Lung (tissue), 12 donors: Measurements from ENCODE around the gene FLYWCH1. TPM values are rescaled to one million over a fixed set of nuclear protein-coding genes. Genes with fewer than 3 reads are reported as not detected.

Experiments used
- ATAC-seq: fragments of 200-7000 bp; cut with Tn5 transposase; one replicate; pipeline ENCODE4 v1.9.1; 2020; ENCODE audit warnings: moderate number of reproducible peaks; ENCODE audit not compliant: insufficient read depth, low FRiP score
- DNase-seq, 3 donors: peaks; one replicate each; pipeline ENCODE4 v3.0.0-alpha.2; 2013 to 2017
- H3K27ac ChIP-seq, 2 donors: one replicate each; pipeline ENCODE4 v1.5.1; 2013; ENCODE audit warnings: mild to moderate bottlenecking in 2 of 2, moderate library complexity in 2 of 2, control low read depth in 1 of 2, inconsistent platforms in 1 of 2, low read depth in 1 of 2, low read length in 1 of 2
- H3K27me3 ChIP-seq, 3 donors: one replicate each; pipeline ENCODE4 v1.5.1; 2013; ENCODE audit warnings: low read length in 2 of 3; ENCODE audit not compliant: control insufficient read depth in 3 of 3, insufficient read depth in 3 of 3
- H3K36me3 ChIP-seq, 4 donors: one replicate each; pipeline ENCODE4 v1.5.1; 2013; ENCODE audit warnings: low read length in 4 of 4, mild to moderate bottlenecking in 1 of 4, moderate library complexity in 1 of 4; ENCODE audit not compliant: control insufficient read depth in 4 of 4, insufficient read depth in 4 of 4
- H3K4me1 ChIP-seq, 5 donors: one replicate each; pipeline ENCODE4 v1.5.1; 2013; ENCODE audit warnings: low read length in 5 of 5, mild to moderate bottlenecking in 2 of 5, moderate library complexity in 1 of 5; ENCODE audit not compliant: control insufficient read depth in 5 of 5, insufficient read depth in 5 of 5
- H3K4me3 ChIP-seq: one replicate; pipeline ENCODE4 v1.5.1; 2013; ENCODE audit warnings: mild to moderate bottlenecking, control low read depth, moderate library complexity
- H3K9ac ChIP-seq, 2 donors: one replicate each; pipeline ENCODE4 v1.5.1; 2013; ENCODE audit warnings: low read length in 2 of 2, control low read depth in 1 of 2; ENCODE audit not compliant: insufficient read depth in 1 of 2
- H3K9me3 ChIP-seq, 4 donors: one replicate each; pipeline ENCODE4 v1.5.1; 2013; ENCODE audit warnings: low read length in 3 of 4, mild to moderate bottlenecking in 1 of 4, moderate library complexity in 1 of 4; ENCODE audit not compliant: control insufficient read depth in 4 of 4, insufficient read depth in 3 of 4
- CTCF ChIP-seq: IDR thresholded peaks from 2 replicates; pipeline ENCODE4 v1.5.1; 2012; ENCODE audit warnings: mild to moderate bottlenecking; ENCODE audit errors: control extremely low read depth, extremely low read depth
- WGBS, 2 donors: extraction: QIAGEN DNeasy Blood & Tissue Kit; methylation state at CpG; one replicate each; pipeline ENCODE4 v1.1.7; 2013; 5-methylcytosine and 5-hydroxymethylcytosine counted together
- polyA plus RNA-seq, 2 donors: library from polyadenylated mRNA; stranded (reverse); fragments of 200-250 nt; gene quantifications; one replicate each; pipeline ENCODE4 v1.2.1, GENCODE V29; 2013
- total RNA-seq, 2 donors: library from RNA; depleted of rRNA in 1 of 2; stranded (reverse); fragments of >200 nt in 1 of 2; gene quantifications; one replicate each; pipeline ENCODE4 v1.2.1, GENCODE V29; 2014 to 2021
- donor health status: control.
- donor health status: control.
- donor health status: Bipolar disorder and iron deficiency.
- donor health status: healthy.
- donor health status: DM: yes; HTN: yes; CAD: no.

Gene FLYWCH1
- total and polyA plus RNA-seq, 4 donors = 13.3 to 34.3 (median 21.4) TPM

- Histone ChIP-seq H3K9ac (no peak overlapping the region), H3K4me1 (peaks cover 0 to 11% (median 7%) of the 10 kb centered on the region in 5 donors), H3K27ac (no peak overlapping the region), H3K4me3 (no peak overlapping the region), H3K36me3 (peaks cover 0 to 12% (median 7%) of the 10 kb centered on the region in 4 donors), H3K9me3 (no peaks in the 10 kb centered on the region), H3K27me3 (no peaks in the 10 kb centered on the region)
- ATAC-seq (no peak), DNase-seq (no peak)
- WGBS, 2 donors = 90 to 92% methylated on average over 7 of the region's 7 CpGs
- no peak for TF ChIP-seq CTCF
Measured at GRCh38 chr16:2913603-2914002, 1.9 kb downstream of the FLYWCH1 start.

GRCh38 chr16:2914233-2914632, 2.5 kb downstream of the FLYWCH1 start:
- DNase-seq (no peak), ATAC-seq (no peak)
- no peaks in the 10 kb centered on the region for H3K27me3 ChIP-seq
- H3K27ac ChIP-seq = no peak overlapping the region
- H3K36me3 ChIP-seq = peaks cover 0 to 12% (median 7%) of the 10 kb centered on the region in 4 donors
- H3K9ac ChIP-seq = no peak overlapping the region
- WGBS, 2 donors = 88 to 98% methylated on average over 12 of the region's 12 CpGs
- TF ChIP-seq CTCF = no peak
- H3K4me1 ChIP-seq = peaks cover 0 to 11% (median 7%) of the 10 kb centered on the region in 5 donors
- no peak overlapping the region for H3K4me3 ChIP-seq
- no peaks in the 10 kb centered on the region for H3K9me3 ChIP-seq

- H3K27ac ChIP-seq = no peak overlapping the region
- no peak overlapping the region for H3K9ac ChIP-seq
- no peak for TF ChIP-seq CTCF
- 86 to 96% methylated on average over 13 of the region's 13 CpGs for WGBS, 2 donors
- no peak for ATAC-seq
- peaks cover 0 to 12% (median 7%) of the 10 kb centered on the region in 4 donors for H3K36me3 ChIP-seq
- no peak overlapping the region for H3K4me3 ChIP-seq
- DNase-seq = no peak
- no peaks in the 10 kb centered on the region for H3K9me3 ChIP-seq
- H3K27me3 ChIP-seq = no peaks in the 10 kb centered on the region
- H3K4me1 ChIP-seq = peaks cover 0 to 14% (median 7%) of the 10 kb centered on the region in 5 donors
Measured at GRCh38 chr16:2915196-2915929, 3.6 kb downstream of the FLYWCH1 start.
